Transverse colon (tissue), 4 donors: ENCODE results near the gene UBC. TPM values are rescaled to one million over a fixed set of nuclear protein-coding genes. Genes with fewer than 3 reads are reported as not detected.

Experiments
- DNase-seq: peaks from one replicate; pipeline ENCODE4 v3.0.0-alpha.2; 2019
- H3K27ac ChIP-seq, 4 donors: fragments of 200-600 bp; sonication (generic); 2 replicates each; pipeline ENCODE4 v1.5.1; 2016 to 2018; ENCODE audit warnings: inconsistent platforms in 4 of 4
- H3K27me3 ChIP-seq: fragments of 200-600 bp; sonication (generic); 2 replicates; pipeline ENCODE4 v1.5.1; 2017; ENCODE audit warnings: inconsistent platforms
- H3K36me3 ChIP-seq, 4 donors: fragments of 200-600 bp; sonication (generic); 2 replicates each; pipeline ENCODE4 v1.5.1; 2017 to 2019; ENCODE audit warnings: inconsistent platforms in 4 of 4
- H3K4me1 ChIP-seq, 4 donors: fragments of 200-600 bp; sonication (generic); 2 replicates each; pipeline ENCODE4 v1.5.1; 2017 to 2020; ENCODE audit warnings: inconsistent platforms in 4 of 4
- H3K4me3 ChIP-seq, 4 donors: fragments of 200-600 bp; sonication (generic); 1 replicate in 1 of 4; 2 replicates in 3 of 4; pipeline versions ENCODE4 v1.5.1 to v1.6.1; 2017 to 2019; ENCODE audit warnings: inconsistent platforms in 4 of 4
- H3K9me3 ChIP-seq, 2 donors: fragments of 200-600 bp; sonication (generic); 2 replicates each; pipeline ENCODE4 v1.5.1; 2017 to 2019; ENCODE audit warnings: inconsistent platforms in 2 of 2
- EP300 ChIP-seq: sonication (generic); formaldehyde crosslinking; IDR thresholded peaks from one replicate; pipeline ENCODE4 v1.6.1; 2017; ENCODE audit warnings: antibody characterized with exemption, low read depth
- POLR2A ChIP-seq: fragments of 450-650 bp; IDR thresholded peaks from one replicate; pipeline ENCODE4 v1.6.1; 2016; ENCODE audit warnings: antibody characterized with exemption, mild to moderate bottlenecking, moderate library complexity
- POLR2AphosphoS5 ChIP-seq, 3 donors: sonication (generic); formaldehyde crosslinking; IDR thresholded peaks; one replicate each; pipeline ENCODE4 v1.6.1; 2016; ENCODE audit warnings: antibody characterized with exemption in 3 of 3
- WGBS, 2 donors: methylation state at CpG; one replicate each; pipeline ENCODE4 v1.1.5; 2018; ENCODE audit warnings: low coverage in 1 of 2; 5-methylcytosine and 5-hydroxymethylcytosine counted together
- in situ Hi-C, 4 donors: fragments of 200-750 bp; cut with MboI; loops; one replicate each; pipeline versions ENCODE4 v1.15.0 to v1.15.1; 2017; ENCODE audit warnings: low sequenced_read_pairs in 3 of 4, low pct_ligation_motif_present in 1 of 4, low pct_unique_long_range_greater_than_20kb in 1 of 4
- intact Hi-C: fragments of 100-400 bp; cut with DNase I; formaldehyde crosslinking; loops from one replicate; pipeline ENCODE4 v1.15.1; 2023; ENCODE audit warnings: low total_unique reads
- total RNA-seq, 4 donors: library from RNA; depleted of rRNA; stranded (reverse); fragments of >200 nt; gene quantifications; one replicate each; pipeline ENCODE4 v1.1.0, GENCODE V29; 2016
- TF ChIP-seq, protein P1 (sequence below), 5 experiments: fragments of 200-600 bp in 3 of 5; fragments of 450-650 bp in 2 of 5; sonication (generic) in 3 of 5; IDR thresholded peaks; 1 replicate in 2 of 5; 2 replicates in 3 of 5; pipeline ENCODE4 v1.5.1; 2016 to 2017; ENCODE audit warnings: antibody characterized with exemption in 5 of 5, inconsistent platforms in 3 of 5, mild to moderate bottlenecking in 2 of 5, moderate library complexity in 1 of 5

Gene UBC
- total RNA-seq, 4 donors from 2014 or later: 1,242 to 1,580 (median 1,406) TPM

DNA sequence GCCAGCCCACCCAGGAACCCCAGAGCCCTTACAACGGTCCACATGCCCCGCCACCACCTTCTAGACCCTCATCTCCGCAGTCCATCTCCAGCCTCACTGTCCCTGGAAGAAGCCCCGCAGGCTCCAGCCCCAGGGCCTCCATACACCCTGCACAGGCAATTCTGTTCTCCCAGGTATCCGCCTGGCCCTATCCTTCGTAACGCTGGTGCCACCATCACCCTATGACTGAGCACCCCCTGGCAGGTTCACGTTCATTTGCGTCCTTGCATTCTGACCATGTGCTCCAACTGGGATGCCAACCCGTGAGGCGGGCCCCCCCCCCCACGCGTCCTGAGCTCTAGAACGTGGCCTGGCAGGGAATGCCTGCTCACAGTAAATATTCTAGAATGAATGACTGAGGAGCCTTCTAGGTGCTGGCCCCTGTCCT, 50.1 kb downstream of the UBC start:
- Histone ChIP-seq H3K4me3 (peak overlapping the region in 3 of 4 donors; percentile 66 to 89 (median 75)), H3K36me3 (no peaks in the 10 kb centered on the region), H3K4me1 (peaks cover 3 to 34% (median 14%) of the 10 kb centered on the region in 4 donors), H3K27me3 (no peaks in the 10 kb centered on the region), H3K9me3 (no peaks in the 10 kb centered on the region), H3K27ac (peak overlapping the region; percentile 66 to 82 (median 74))
- TF ChIP-seq POLR2A (no peak), POLR2AphosphoS5 (IDR thresholded peaks at IDR 0.05) (no peak), EP300 (no peak)
- TF ChIP-seq, protein P1, sequence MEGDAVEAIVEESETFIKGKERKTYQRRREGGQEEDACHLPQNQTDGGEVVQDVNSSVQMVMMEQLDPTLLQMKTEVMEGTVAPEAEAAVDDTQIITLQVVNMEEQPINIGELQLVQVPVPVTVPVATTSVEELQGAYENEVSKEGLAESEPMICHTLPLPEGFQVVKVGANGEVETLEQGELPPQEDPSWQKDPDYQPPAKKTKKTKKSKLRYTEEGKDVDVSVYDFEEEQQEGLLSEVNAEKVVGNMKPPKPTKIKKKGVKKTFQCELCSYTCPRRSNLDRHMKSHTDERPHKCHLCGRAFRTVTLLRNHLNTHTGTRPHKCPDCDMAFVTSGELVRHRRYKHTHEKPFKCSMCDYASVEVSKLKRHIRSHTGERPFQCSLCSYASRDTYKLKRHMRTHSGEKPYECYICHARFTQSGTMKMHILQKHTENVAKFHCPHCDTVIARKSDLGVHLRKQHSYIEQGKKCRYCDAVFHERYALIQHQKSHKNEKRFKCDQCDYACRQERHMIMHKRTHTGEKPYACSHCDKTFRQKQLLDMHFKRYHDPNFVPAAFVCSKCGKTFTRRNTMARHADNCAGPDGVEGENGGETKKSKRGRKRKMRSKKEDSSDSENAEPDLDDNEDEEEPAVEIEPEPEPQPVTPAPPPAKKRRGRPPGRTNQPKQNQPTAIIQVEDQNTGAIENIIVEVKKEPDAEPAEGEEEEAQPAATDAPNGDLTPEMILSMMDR (IDR thresholded peaks at IDR 0.05): no peak
- WGBS, 2 donors: 89% methylated on average over 14 of the region's 14 CpGs; no CpG with 5 or more reads in 1 of the 2 donors
- intact Hi-C loops (no loop called here), in situ Hi-C loops (no loop called here)
- no peak for DNase-seq

DNA sequence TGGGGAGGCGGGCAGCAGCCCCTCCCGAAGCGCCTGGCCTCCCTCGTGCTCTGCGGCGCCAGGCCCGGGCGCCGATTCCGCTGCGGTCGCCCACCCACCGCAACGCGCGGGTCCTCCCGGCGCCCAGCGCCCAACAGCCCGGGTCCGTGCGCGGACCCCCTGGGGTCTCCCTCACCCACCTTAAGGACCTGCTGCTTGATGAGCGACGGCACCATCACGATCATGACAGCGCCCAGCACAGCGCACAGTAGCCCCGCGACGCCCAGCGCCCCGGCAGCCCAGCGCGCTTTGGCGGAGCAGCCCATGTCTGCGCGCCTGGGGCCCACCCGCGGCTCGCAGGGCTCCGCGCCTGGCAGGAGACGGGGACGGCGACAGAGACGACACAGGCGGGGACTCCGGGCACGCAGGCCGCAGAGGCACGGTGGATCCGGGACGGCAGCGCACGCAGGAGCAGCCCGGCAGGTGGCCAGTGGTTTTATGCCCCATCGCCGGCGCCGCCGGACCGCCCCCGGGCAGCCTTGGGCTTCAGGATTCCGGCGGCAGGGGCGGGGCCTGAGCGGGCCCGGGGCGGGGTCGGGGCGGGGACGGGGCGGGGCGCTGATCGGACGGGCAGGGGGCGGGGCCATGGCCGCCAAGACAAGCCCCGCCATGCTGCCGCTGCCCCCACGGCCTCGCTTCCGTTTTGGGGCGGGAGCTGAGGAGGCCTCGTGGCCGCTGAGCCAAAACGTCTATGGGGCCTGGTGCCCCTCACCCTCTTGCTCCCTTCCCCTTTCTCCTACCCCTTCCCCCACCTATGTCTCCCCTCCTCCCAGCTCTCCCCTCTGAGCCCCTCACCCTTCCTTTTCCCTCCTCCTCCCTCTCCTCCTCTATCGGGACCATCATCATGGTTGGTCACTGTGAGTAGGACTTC, 50.8 kb downstream of the UBC start, which contains the start of gene SCARB1:
TSS of gene SCARB1 (minus strand) at position 449 of the 910 bp plus-strand sequence. CDS start at position 305, 144 bp downstream.
- DNase-seq: peak; percentile 90
- H3K4me1 ChIP-seq: peaks cover 3 to 34% (median 14%) of the 10 kb centered on the region in 4 donors
- no peaks in the 10 kb centered on the region for H3K9me3 ChIP-seq
- peak within 1 kb of the TSS; percentile 66 to 82 (median 74) for H3K27ac ChIP-seq
- no peaks in the 10 kb centered on the region for H3K27me3 ChIP-seq
- in situ Hi-C loops (no loop called here), intact Hi-C loops (no loop called here)
- TF ChIP-seq, protein P1 (IDR thresholded peaks at IDR 0.05): peak in 1 of 5 experiments; percentile 36
- TF ChIP-seq POLR2A (peak; percentile 47), POLR2AphosphoS5 (IDR thresholded peaks at IDR 0.05) (peak; percentile 66 to 78 (median 69)), EP300 (no peak)
- H3K4me3 ChIP-seq: peak within 1 kb of the TSS; percentile 57 to 89 (median 70)
- 1% methylated on average over 13 of the region's 89 CpGs; no CpG with 5 or more reads in 1 of the 2 donors for WGBS, 2 donors
- H3K36me3 ChIP-seq: no peaks in the 10 kb centered on the region

DNA sequence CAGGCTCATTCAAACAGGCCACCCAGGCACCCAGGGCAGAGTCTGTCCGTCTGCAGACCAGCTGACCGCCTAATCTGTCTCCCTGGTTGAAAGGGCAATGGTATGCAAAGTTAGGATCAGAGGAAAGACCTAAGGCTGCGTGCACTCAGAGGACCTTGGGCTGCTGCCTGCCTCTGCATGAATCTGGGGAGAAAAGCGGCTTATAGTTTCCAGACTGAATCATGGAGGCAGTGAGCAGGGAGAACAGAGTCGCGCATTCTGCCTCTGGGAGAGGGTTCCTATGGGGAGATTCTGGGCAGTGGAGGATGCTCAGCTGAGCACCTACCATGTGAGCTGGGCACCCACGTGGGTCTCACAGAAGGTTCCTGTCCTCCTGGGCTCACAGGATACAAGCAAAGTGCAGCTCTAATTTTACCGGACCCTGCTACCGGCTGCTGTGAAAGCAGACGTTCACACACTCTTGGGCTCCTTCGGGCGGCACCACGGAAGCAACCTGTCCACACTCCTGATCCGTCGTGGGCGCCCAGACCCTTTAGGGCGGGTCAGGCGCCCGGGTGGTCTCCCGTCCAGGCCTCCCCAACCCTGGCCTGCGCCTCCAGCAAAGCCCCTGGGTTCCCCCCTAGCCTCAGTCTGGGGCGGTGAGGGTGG, 51.6 kb downstream of the UBC start:
- TF ChIP-seq POLR2A (no peak), EP300 (no peak), POLR2AphosphoS5 (IDR thresholded peaks at IDR 0.05) (no peak)
- TF ChIP-seq, protein P1 (IDR thresholded peaks at IDR 0.05): no peak
- Histone ChIP-seq H3K4me1 (peaks cover 3 to 34% (median 14%) of the 10 kb centered on the region in 4 donors), H3K27me3 (no peaks in the 10 kb centered on the region), H3K36me3 (no peaks in the 10 kb centered on the region), H3K27ac (peak overlapping the region; percentile 66 to 82 (median 74)), H3K4me3 (peak overlapping the region; percentile 57 to 89 (median 70)), H3K9me3 (no peaks in the 10 kb centered on the region)
- 13 to 40% methylated on average over 1 to 19 of the region's 22 CpGs for WGBS, 2 donors
- in situ Hi-C loops: no loop called here
- peak; percentile 37 for DNase-seq
- intact Hi-C loops: no loop called here
